ENCODE measurements around the gene C1orf21. TPM values are rescaled to one million over a fixed set of nuclear protein-coding genes. Genes with fewer than 3 reads are reported as not detected.
A peak's percentile ranks its signal among the peaks of the same experiment; 100 is the strongest.

The C1orf21 gene
- total RNA-seq, 1 experiment from 2014 or later: 28.5 TPM

DNA sequence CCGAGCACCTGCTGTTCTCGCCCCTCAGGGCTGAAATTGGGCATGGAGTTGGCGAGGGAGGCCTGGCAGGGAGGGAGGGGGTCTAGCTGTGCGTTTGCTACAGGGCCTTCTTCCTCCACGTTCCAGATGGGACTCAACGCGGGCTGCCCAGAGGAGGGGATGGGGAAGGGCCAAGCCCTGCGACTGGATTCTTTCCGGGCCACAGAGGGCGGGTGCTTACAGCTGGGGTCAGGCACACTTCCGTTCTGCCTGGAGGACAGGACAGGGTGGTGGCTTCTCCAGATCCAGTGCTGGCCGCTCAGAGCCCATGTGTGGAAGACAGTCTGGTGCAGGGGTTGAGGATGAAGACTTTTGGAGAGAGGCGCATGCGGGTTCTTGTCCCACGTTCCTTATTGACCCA is 277.8 kb downstream of the C1orf21 start:
- H3K27ac Mint-ChIP-seq: no peak overlapping the region
- ChIA-PET POLR2A (interaction anchor here (0.6 kb wide), 1 partner anchor 47 kb away, joined by 10 read pairs; no protein-coding TSS in a partner anchor), CTCF (interaction anchor here (0.9 to 4.9 kb wide), 88 partner anchors 8 to 1009 kb away, joined by 3 to 64 read pairs (median 6); partner anchors contain the start of genes C1orf21 and EDEM3)
- DNase-seq (ENCODE audit: low spot score) (peak; percentile 27), ATAC-seq (peak; percentile 15)
- peak overlapping the region; percentile 67 for H3K4me3 Mint-ChIP-seq
- TF ChIP-seq E2F5 (CRISPR knock-in tag; IDR thresholded peaks at IDR 0.05): 0 out of 2 replicates have a peak, but pooled peaks have one; percentile 26
- TF ChIP-seq ELF4 (CRISPR knock-in tag; IDR thresholded peaks at IDR 0.05; ENCODE audit: low read depth): no peak
- H3K27me3 Mint-ChIP-seq (ENCODE audit: low read depth): peaks cover 8% of the 10 kb centered on the region
- H3K36me3 Mint-ChIP-seq: no peaks in the 10 kb centered on the region
- peaks cover 39% of the 10 kb centered on the region for H3K4me1 Mint-ChIP-seq
- H3K9me3 Mint-ChIP-seq: no peaks in the 10 kb centered on the region

- TF ChIP-seq, protein P1, sequence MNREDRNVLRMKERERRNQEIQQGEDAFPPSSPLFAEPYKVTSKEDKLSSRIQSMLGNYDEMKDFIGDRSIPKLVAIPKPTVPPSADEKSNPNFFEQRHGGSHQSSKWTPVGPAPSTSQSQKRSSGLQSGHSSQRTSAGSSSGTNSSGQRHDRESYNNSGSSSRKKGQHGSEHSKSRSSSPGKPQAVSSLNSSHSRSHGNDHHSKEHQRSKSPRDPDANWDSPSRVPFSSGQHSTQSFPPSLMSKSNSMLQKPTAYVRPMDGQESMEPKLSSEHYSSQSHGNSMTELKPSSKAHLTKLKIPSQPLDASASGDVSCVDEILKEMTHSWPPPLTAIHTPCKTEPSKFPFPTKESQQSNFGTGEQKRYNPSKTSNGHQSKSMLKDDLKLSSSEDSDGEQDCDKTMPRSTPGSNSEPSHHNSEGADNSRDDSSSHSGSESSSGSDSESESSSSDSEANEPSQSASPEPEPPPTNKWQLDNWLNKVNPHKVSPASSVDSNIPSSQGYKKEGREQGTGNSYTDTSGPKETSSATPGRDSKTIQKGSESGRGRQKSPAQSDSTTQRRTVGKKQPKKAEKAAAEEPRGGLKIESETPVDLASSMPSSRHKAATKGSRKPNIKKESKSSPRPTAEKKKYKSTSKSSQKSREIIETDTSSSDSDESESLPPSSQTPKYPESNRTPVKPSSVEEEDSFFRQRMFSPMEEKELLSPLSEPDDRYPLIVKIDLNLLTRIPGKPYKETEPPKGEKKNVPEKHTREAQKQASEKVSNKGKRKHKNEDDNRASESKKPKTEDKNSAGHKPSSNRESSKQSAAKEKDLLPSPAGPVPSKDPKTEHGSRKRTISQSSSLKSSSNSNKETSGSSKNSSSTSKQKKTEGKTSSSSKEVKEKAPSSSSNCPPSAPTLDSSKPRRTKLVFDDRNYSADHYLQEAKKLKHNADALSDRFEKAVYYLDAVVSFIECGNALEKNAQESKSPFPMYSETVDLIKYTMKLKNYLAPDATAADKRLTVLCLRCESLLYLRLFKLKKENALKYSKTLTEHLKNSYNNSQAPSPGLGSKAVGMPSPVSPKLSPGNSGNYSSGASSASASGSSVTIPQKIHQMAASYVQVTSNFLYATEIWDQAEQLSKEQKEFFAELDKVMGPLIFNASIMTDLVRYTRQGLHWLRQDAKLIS (CRISPR knock-in tag; IDR thresholded peaks at IDR 0.05; ENCODE audit: borderline replicate concordance): no peak
- TF ChIP-seq NFATC4 (CRISPR knock-in tag; IDR thresholded peaks at IDR 0.05) (no peak), GRHL2 (CRISPR knock-in tag; IDR thresholded peaks at IDR 0.05; ENCODE audit: insufficient replicate concordance, severe bottlenecking) (no peak)
- ATAC-seq: no peak
- peaks cover 8% of the 10 kb centered on the region for H3K27me3 Mint-ChIP-seq (ENCODE audit: low read depth)
- CTCF ChIA-PET: interaction anchor here (1.8 to 4.9 kb wide), 7 partner anchors 12 to 423 kb away, joined by 8 to 64 read pairs (median 28); partner anchors contain the start of gene C1orf21
- H3K9me3 Mint-ChIP-seq: no peaks in the 10 kb centered on the region
- no peak overlapping the region for H3K4me3 Mint-ChIP-seq
- POLR2A ChIA-PET: no interaction called here
- peaks cover 45% of the 10 kb centered on the region for H3K4me1 Mint-ChIP-seq
- DNase-seq (ENCODE audit: low spot score): no peak
- no peak overlapping the region for H3K27ac Mint-ChIP-seq
- H3K36me3 Mint-ChIP-seq: no peaks in the 10 kb centered on the region
Observed at GRCh38 chr1:184665360-184665759, 278.5 kb downstream of the C1orf21 start.

GRCh38 chr1:184669391-184669790 is 282.6 kb downstream of the C1orf21 start:
- H3K36me3 Mint-ChIP-seq: no peaks in the 10 kb centered on the region
- peaks cover 5% of the 10 kb centered on the region for H3K27me3 Mint-ChIP-seq (ENCODE audit: low read depth)
- no peak overlapping the region for H3K4me3 Mint-ChIP-seq
- POLR2A ChIA-PET: no interaction called here
- CTCF ChIA-PET: interaction anchor here (1.0 to 1.3 kb wide), 2 partner anchors 23 to 427 kb away, joined by 4 to 10 read pairs; no protein-coding TSS in a partner anchor
- H3K4me1 Mint-ChIP-seq: peaks cover 75% of the 10 kb centered on the region
- H3K9me3 Mint-ChIP-seq: no peaks in the 10 kb centered on the region
- H3K27ac Mint-ChIP-seq: peak overlapping the region; percentile 26; the same call in 1 of the 2 replicates
- no peak for TF ChIP-seq CDX4 (CRISPR knock-in tag; IDR thresholded peaks at IDR 0.05; ENCODE audit: borderline replicate concordance)
- TF ChIP-seq MAX (CRISPR knock-in tag; IDR thresholded peaks at IDR 0.05): no peak
- TF ChIP-seq ZBTB43 (CRISPR knock-in tag; IDR thresholded peaks at IDR 0.05): peak; percentile 82; the same call in 1 of the 2 replicates
- no peak for ATAC-seq
- DNase-seq (ENCODE audit: low spot score): no peak

DNA sequence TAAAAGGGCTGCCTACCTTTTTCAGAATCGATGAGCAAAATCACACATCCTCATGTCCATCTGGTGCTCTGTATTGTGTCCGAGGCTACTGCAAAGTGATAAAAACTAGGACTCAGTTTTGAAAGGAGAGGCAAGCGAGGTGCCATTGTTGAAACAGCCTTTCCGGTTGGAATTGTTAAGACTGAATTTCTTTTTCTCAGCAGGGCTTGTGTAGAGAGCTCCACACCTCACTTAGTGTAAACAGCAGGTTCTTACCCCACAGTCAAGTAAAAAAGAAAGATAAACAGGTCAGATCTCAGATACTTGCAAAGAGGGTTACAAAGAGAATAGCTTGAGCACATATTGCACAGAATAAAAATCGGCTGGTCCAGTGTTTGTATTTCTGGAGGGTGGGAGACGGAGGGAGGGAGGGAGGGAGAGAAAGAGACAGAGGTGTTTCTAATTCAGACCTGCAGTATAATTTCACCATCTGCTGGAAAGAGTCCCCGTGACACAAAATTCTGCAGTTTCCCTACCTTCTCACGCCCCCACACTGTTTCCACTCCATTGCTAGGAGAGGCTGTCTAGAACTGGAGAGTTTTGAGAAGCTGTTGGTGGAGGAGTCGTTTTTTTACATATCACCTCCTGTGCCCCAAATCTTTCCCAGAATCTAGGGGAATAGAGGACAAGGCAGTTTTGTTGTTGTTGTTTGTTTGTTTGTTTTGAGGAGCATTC is 285.3 kb downstream of the C1orf21 start:
- POLR2A ChIA-PET: no interaction called here
- H3K27me3 Mint-ChIP-seq (ENCODE audit: low read depth): no peaks in the 10 kb centered on the region
- DNase-seq (ENCODE audit: low spot score) (no peak), ATAC-seq (peak; percentile 18)
- peaks cover 62% of the 10 kb centered on the region for H3K4me1 Mint-ChIP-seq
- CTCF ChIA-PET: interaction anchor here (1.4 to 2.9 kb wide), 4 partner anchors 8 to 20 kb away, joined by 4 to 36 read pairs (median 10); no protein-coding TSS in a partner anchor
- TF ChIP-seq, protein P2, sequence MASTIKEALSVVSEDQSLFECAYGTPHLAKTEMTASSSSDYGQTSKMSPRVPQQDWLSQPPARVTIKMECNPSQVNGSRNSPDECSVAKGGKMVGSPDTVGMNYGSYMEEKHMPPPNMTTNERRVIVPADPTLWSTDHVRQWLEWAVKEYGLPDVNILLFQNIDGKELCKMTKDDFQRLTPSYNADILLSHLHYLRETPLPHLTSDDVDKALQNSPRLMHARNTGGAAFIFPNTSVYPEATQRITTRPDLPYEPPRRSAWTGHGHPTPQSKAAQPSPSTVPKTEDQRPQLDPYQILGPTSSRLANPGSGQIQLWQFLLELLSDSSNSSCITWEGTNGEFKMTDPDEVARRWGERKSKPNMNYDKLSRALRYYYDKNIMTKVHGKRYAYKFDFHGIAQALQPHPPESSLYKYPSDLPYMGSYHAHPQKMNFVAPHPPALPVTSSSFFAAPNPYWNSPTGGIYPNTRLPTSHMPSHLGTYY (CRISPR knock-in tag; IDR thresholded peaks at IDR 0.05): no peak
- TF ChIP-seq GABPB1 (CRISPR knock-in tag; IDR thresholded peaks at IDR 0.05): no peak
- no peaks in the 10 kb centered on the region for H3K36me3 Mint-ChIP-seq
- H3K27ac Mint-ChIP-seq: peak overlapping the region; percentile 79
- H3K9me3 Mint-ChIP-seq: no peaks in the 10 kb centered on the region
- H3K4me3 Mint-ChIP-seq: no peak overlapping the region

Data from WTC11 (cell line).